H1 (cell line): ENCODE data around the gene BABAM1. TPM values are rescaled to one million over a fixed set of nuclear protein-coding genes. Genes with fewer than 3 reads are reported as not detected.

Experiments used
- EP300 ChIP-seq, 2 experiments: IDR thresholded peaks; 1 replicate in 1 of 2; 2 replicates in 1 of 2; pipeline ENCODE4 v1.6.1; 2011 to 2012; ENCODE audit warnings: low read depth in 2 of 2, low read length in 2 of 2, mild to moderate bottlenecking in 2 of 2, borderline replicate concordance in 1 of 2, inconsistent platforms in 1 of 2, moderate library complexity in 1 of 2
- PHF8 ChIP-seq: fragments of 200-600 bp; sonication (generic); conservative IDR thresholded peaks from 2 replicates; pipeline ENCODE4 v1.7.1; 2012; ENCODE audit warnings: low read depth, mild to moderate bottlenecking, inconsistent platforms, low read length, moderate library complexity
- POLR2A ChIP-seq, 2 experiments: IDR thresholded peaks; 1 replicate in 1 of 2; 2 replicates in 1 of 2; pipeline ENCODE4 v1.6.1; 2011; ENCODE audit warnings: low read depth in 2 of 2, low read length in 2 of 2, mild to moderate bottlenecking in 2 of 2; ENCODE audit errors: control extremely low read depth in 1 of 2
- POU5F1 ChIP-seq: IDR thresholded peaks from 2 replicates; pipeline ENCODE4 v1.6.1; 2011; ENCODE audit warnings: low read depth, mild to moderate bottlenecking, low read length, moderate library complexity
- SIX5 ChIP-seq: IDR thresholded peaks from 2 replicates; pipeline ENCODE4 v1.6.1; 2011; ENCODE audit warnings: mild to moderate bottlenecking, low read depth, low read length
- polyA plus RNA-seq, 7 experiments: library from polyadenylated mRNA; depleted of rRNA in 3 of 7; stranded (reverse) in 5 of 7; unstranded in 2 of 7; fragments of >200 nt in 5 of 7; fragments of 200-250 nt in 2 of 7; gene quantifications; 1 replicate in 5 of 7; 2 replicates in 1 of 7; 4 replicates in 1 of 7; pipeline versions ENCODE4 v1.2.1 to v1.2.3, GENCODE V29; 2011 to 2013; ENCODE audit warnings: missing spikeins in 2 of 7, mixed read lengths in 2 of 7
- total RNA-seq: library from RNA; stranded (reverse); fragmentation: NEBNext Ultra II Directional; extraction: Animal tissue kit (Norgen Biotek cat#: 25700); gene quantifications from 2 replicates; pipeline ENCODE4 v1.2.1, GENCODE V29; 2021

The BABAM1 gene
- total and polyA plus RNA-seq, 2 of the 8 experiments (the other 6 are each of a cell fraction or from before 2014, with no cell fraction given), result 127 to 133 TPM

GRCh38 chr19:17229890-17230289 lies 37.4 kb upstream of the BABAM1 start (continued):
- TF ChIP-seq SIX5, result no peak
- TF ChIP-seq POLR2A (IDR thresholded peaks at IDR 0.05; ENCODE audit: control extremely low read depth in 1 of 2, low read depth in 2 of 2, low read length in 2 of 2), result no peak
- TF ChIP-seq PHF8, result no peak
- no peak for TF ChIP-seq POU5F1
- TF ChIP-seq EP300 (IDR thresholded peaks at IDR 0.05; ENCODE audit: borderline replicate concordance in 1 of 2, low read depth in 2 of 2, low read length in 2 of 2), result no peak
